Neural cell (in vitro differentiated cells): ENCODE data around the gene GNAL.

Source experiments
- EZH2 ChIP-seq: fragments of 200-600, 300-800 bp; shearing (Covaris generic), sonication (generic); IDR thresholded peaks from 2 replicates; pipeline ENCODE4 v1.6.1; 2014; ENCODE audit warnings: antibody characterized with exemption, low read length, borderline replicate concordance, mild to moderate bottlenecking; ENCODE audit not compliant: insufficient read depth, poor library complexity, severe bottlenecking
- POLR2AphosphoS5 ChIP-seq: IDR thresholded peaks from 2 replicates; pipeline ENCODE4 v1.6.1; 2012
- TAF1 ChIP-seq: IDR thresholded peaks from 2 replicates; pipeline ENCODE4 v1.6.1; 2012; ENCODE audit warnings: low read depth
- TF ChIP-seq, protein P1 (sequence below): fragments of 450-650 bp; IDR thresholded peaks from 2 replicates; pipeline ENCODE4 v1.5.1; 2014; ENCODE audit warnings: antibody characterized with exemption, mild to moderate bottlenecking, moderate library complexity; ENCODE audit not compliant: poor library complexity, severe bottlenecking

DNA sequence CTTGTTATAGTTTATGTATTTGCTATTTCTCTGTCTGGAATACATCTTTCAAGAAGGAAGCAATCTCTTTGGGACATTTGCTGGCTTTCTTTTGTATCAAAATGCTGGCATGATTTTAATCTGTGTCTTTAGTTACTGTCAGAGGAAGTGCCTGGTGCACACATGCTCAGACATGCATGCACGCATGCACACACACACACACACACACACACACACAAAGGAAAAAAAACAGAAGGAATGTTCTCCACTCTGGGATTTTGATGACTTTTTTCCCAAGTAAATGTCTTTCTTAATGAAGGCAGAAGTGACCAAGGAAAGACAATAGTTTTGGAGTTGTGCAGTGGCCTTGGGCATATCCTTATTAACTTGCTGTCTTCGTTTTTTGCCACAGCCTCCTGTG, 6.7 kb downstream of the GNAL start:
- TF ChIP-seq, protein P1, sequence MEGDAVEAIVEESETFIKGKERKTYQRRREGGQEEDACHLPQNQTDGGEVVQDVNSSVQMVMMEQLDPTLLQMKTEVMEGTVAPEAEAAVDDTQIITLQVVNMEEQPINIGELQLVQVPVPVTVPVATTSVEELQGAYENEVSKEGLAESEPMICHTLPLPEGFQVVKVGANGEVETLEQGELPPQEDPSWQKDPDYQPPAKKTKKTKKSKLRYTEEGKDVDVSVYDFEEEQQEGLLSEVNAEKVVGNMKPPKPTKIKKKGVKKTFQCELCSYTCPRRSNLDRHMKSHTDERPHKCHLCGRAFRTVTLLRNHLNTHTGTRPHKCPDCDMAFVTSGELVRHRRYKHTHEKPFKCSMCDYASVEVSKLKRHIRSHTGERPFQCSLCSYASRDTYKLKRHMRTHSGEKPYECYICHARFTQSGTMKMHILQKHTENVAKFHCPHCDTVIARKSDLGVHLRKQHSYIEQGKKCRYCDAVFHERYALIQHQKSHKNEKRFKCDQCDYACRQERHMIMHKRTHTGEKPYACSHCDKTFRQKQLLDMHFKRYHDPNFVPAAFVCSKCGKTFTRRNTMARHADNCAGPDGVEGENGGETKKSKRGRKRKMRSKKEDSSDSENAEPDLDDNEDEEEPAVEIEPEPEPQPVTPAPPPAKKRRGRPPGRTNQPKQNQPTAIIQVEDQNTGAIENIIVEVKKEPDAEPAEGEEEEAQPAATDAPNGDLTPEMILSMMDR = no peak
- no peak for TF ChIP-seq EZH2
- TF ChIP-seq TAF1 = no peak
- TF ChIP-seq POLR2AphosphoS5 = no peak
